ENCODE data around the gene HECTD3. TPM values are rescaled to one million over a fixed set of nuclear protein-coding genes. Genes with fewer than 3 reads are reported as not detected.
A peak's percentile ranks its signal among the peaks of the same experiment; 100 is the strongest.

Gene HECTD3
- 22.5 TPM in 2 replicates for total RNA-seq
- 22.5 and 28.1 TPM in 2 replicates for polyA plus RNA-seq

GRCh38 chr1:45010855-45011811 is at the start of gene HECTD3:
Gene HECTD3 (minus strand): TSS chr1:45011324. CDS start chr1:45011257, 67 bp downstream.
- peaks cover 13% of the 10 kb centered on the region for H3K4me1 ChIP-seq (ENCODE audit: low read depth)
- no peaks in the 10 kb centered on the region for H3K9me3 ChIP-seq (ENCODE audit: low read depth)
- H3K27me3 ChIP-seq, result no peaks in the 10 kb centered on the region
- peak within 1 kb of the TSS; percentile 87 for H3K27ac ChIP-seq
- peaks cover 7% of the 10 kb centered on the region for H3K36me3 ChIP-seq
- peak; percentile 74 to 88 for DNase-seq (ENCODE audit: low read depth in 1 of 2, low spot score in 1 of 2)
- TF ChIP-seq CTCF (IDR thresholded peaks at IDR 0.05; ENCODE audit: low read depth, low read length), result no peak
- H3K4me3 ChIP-seq, result peak within 1 kb of the TSS; percentile 67

DNA sequence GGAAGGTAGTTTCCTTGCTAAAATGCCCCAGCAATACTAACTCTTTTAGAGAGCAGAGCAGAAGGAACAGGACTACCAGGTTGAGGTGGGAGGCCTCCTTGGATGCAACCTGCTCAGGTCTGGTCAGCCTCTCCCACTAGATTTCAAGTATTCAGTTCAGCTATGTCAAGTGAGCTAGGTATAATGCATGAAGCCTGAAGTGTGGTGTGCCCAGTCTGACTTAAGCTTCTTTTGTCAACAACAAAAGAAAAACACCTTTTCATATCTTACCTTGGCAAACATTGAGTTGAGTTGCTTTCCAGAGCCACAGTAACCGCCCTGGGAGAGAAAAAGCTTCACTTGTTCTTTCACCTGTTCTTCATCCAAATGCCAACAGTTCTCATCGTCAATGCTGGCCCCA is 48.7 kb upstream of the HECTD3 start:
- peaks cover 8% of the 10 kb centered on the region for H3K36me3 ChIP-seq
- DNase-seq (ENCODE audit: low read depth in 1 of 2, low spot score in 1 of 2), result no peak
- H3K27me3 ChIP-seq, result no peaks in the 10 kb centered on the region
- H3K4me3 ChIP-seq, result no peak overlapping the region
- no peaks in the 10 kb centered on the region for H3K4me1 ChIP-seq (ENCODE audit: low read depth)
- H3K9me3 ChIP-seq (ENCODE audit: low read depth), result no peaks in the 10 kb centered on the region
- no peak overlapping the region for H3K27ac ChIP-seq
- TF ChIP-seq CTCF (IDR thresholded peaks at IDR 0.05; ENCODE audit: low read depth, low read length), result no peak

GRCh38 chr1:45057542-45057941 is 46.4 kb upstream of the HECTD3 start:
- no peak for DNase-seq (ENCODE audit: low read depth in 1 of 2, low spot score in 1 of 2)
- TF ChIP-seq CTCF (IDR thresholded peaks at IDR 0.05; ENCODE audit: low read depth, low read length), result no peak
- H3K9me3 ChIP-seq (ENCODE audit: low read depth), result no peaks in the 10 kb centered on the region

GRCh38 chr1:45051005-45051772 is 40.1 kb upstream of the HECTD3 start:
- Histone ChIP-seq H3K4me3 (no peak overlapping the region), H3K4me1 (ENCODE audit: low read depth) (no peaks in the 10 kb centered on the region), H3K36me3 (peaks cover 2% of the 10 kb centered on the region), H3K9me3 (ENCODE audit: low read depth) (no peaks in the 10 kb centered on the region), H3K27ac (no peak overlapping the region), H3K27me3 (no peaks in the 10 kb centered on the region)
- TF ChIP-seq CTCF (IDR thresholded peaks at IDR 0.05; ENCODE audit: low read depth, low read length), result no peak
- no peak for DNase-seq (ENCODE audit: low read depth in 1 of 2, low spot score in 1 of 2)

More at GRCh38 chr1:45057542-45057941, 46.4 kb upstream of the HECTD3 start:
- no peaks in the 10 kb centered on the region for H3K4me1 ChIP-seq (ENCODE audit: low read depth)
- no peaks in the 10 kb centered on the region for H3K27me3 ChIP-seq
- peaks cover 8% of the 10 kb centered on the region for H3K36me3 ChIP-seq
- no peak overlapping the region for H3K4me3 ChIP-seq
- no peak overlapping the region for H3K27ac ChIP-seq

- no peak overlapping the region for H3K4me3 ChIP-seq
- H3K27me3 ChIP-seq, result no peaks in the 10 kb centered on the region
- H3K9me3 ChIP-seq (ENCODE audit: low read depth), result no peaks in the 10 kb centered on the region
- TF ChIP-seq CTCF (IDR thresholded peaks at IDR 0.05; ENCODE audit: low read depth, low read length), result no peak
- no peak for DNase-seq (ENCODE audit: low read depth in 1 of 2, low spot score in 1 of 2)
- H3K27ac ChIP-seq, result no peak overlapping the region
- H3K36me3 ChIP-seq, result no peaks in the 10 kb centered on the region
- no peaks in the 10 kb centered on the region for H3K4me1 ChIP-seq (ENCODE audit: low read depth)
These were observed 35.9 kb upstream of the HECTD3 start for GRCh38 chr1:45047032-45047431.

All from cardiac muscle cell (in vitro differentiated cells and primary cell).